ENCODE data around the gene COPRS. TPM values are rescaled to one million over a fixed set of nuclear protein-coding genes. Genes with fewer than 3 reads are reported as not detected.

Gene COPRS
- polyA plus RNA-seq, 2 donors = 18.5 to 26.8 TPM

- Histone ChIP-seq H3K36me3 (ENCODE audit: control insufficient read depth in 2 of 2, insufficient read depth in 2 of 2, low read length in 1 of 2) (peaks cover 13 to 20% of the 10 kb centered on the region in 2 donors), H3K27me3 (ENCODE audit: control insufficient read depth in 1 of 2, insufficient read depth in 2 of 2, low read length in 2 of 2) (no peaks in the 10 kb centered on the region), H3K9me3 (ENCODE audit: control insufficient read depth in 2 of 2, insufficient read depth in 1 of 2, low read depth in 1 of 2, low read length in 1 of 2) (no peaks in the 10 kb centered on the region), H3K4me1 (ENCODE audit: control insufficient read depth in 2 of 2, insufficient read depth in 2 of 2, low read length in 1 of 2) (no peaks in the 10 kb centered on the region), H3K27ac (ENCODE audit: low read depth in 2 of 2, low read length in 1 of 2) (no peak overlapping the region), H3K4me3 (ENCODE audit: low read depth in 1 of 2, low read length in 2 of 2) (no peak overlapping the region)
These were observed 19.6 kb upstream of the COPRS start for GRCh38 chr17:31878703-31879073.

- Histone ChIP-seq H3K27ac (ENCODE audit: low read depth in 2 of 2, low read length in 1 of 2) (no peak overlapping the region), H3K4me3 (ENCODE audit: low read depth in 1 of 2, low read length in 2 of 2) (no peak overlapping the region), H3K36me3 (ENCODE audit: control insufficient read depth in 2 of 2, insufficient read depth in 2 of 2, low read length in 1 of 2) (peaks cover 13 to 16% of the 10 kb centered on the region in 2 donors), H3K27me3 (ENCODE audit: control insufficient read depth in 1 of 2, insufficient read depth in 2 of 2, low read length in 2 of 2) (no peaks in the 10 kb centered on the region), H3K9me3 (ENCODE audit: control insufficient read depth in 2 of 2, insufficient read depth in 1 of 2, low read depth in 1 of 2, low read length in 1 of 2) (no peaks in the 10 kb centered on the region), H3K4me1 (ENCODE audit: control insufficient read depth in 2 of 2, insufficient read depth in 2 of 2, low read length in 1 of 2) (no peaks in the 10 kb centered on the region)
- WGBS, 2 donors = 82 to 83% methylated on average over 9 of the region's 9 CpGs
These were observed 19.1 kb upstream of the COPRS start for GRCh38 chr17:31877911-31878702.

- 81 to 82% methylated on average over 6 of the region's 6 CpGs for WGBS, 2 donors
- no peaks in the 10 kb centered on the region for H3K9me3 ChIP-seq (ENCODE audit: control insufficient read depth in 2 of 2, insufficient read depth in 1 of 2, low read depth in 1 of 2, low read length in 1 of 2)
- no peaks in the 10 kb centered on the region for H3K27me3 ChIP-seq (ENCODE audit: control insufficient read depth in 1 of 2, insufficient read depth in 2 of 2, low read length in 2 of 2)
- H3K36me3 ChIP-seq (ENCODE audit: control insufficient read depth in 2 of 2, insufficient read depth in 2 of 2, low read length in 1 of 2) = peaks cover 16% of the 10 kb centered on the region in 2 donors
- no peak overlapping the region for H3K4me3 ChIP-seq (ENCODE audit: low read depth in 1 of 2, low read length in 2 of 2)
- no peaks in the 10 kb centered on the region for H3K4me1 ChIP-seq (ENCODE audit: control insufficient read depth in 2 of 2, insufficient read depth in 2 of 2, low read length in 1 of 2)
- H3K27ac ChIP-seq (ENCODE audit: low read depth in 2 of 2, low read length in 1 of 2) = no peak overlapping the region
These were observed 18.3 kb upstream of the COPRS start for GRCh38 chr17:31877341-31877740.

- Histone ChIP-seq H3K36me3 (ENCODE audit: control insufficient read depth in 2 of 2, insufficient read depth in 2 of 2, low read length in 1 of 2) (peaks cover 13 to 14% of the 10 kb centered on the region in 2 donors), H3K27ac (ENCODE audit: low read depth in 2 of 2, low read length in 1 of 2) (no peak overlapping the region), H3K9me3 (ENCODE audit: control insufficient read depth in 2 of 2, insufficient read depth in 1 of 2, low read depth in 1 of 2, low read length in 1 of 2) (no peaks in the 10 kb centered on the region), H3K27me3 (ENCODE audit: control insufficient read depth in 1 of 2, insufficient read depth in 2 of 2, low read length in 2 of 2) (no peaks in the 10 kb centered on the region), H3K4me1 (ENCODE audit: control insufficient read depth in 2 of 2, insufficient read depth in 2 of 2, low read length in 1 of 2) (no peaks in the 10 kb centered on the region), H3K4me3 (ENCODE audit: low read depth in 1 of 2, low read length in 2 of 2) (no peak overlapping the region)
- 74 to 79% methylated on average over 2 of the region's 2 CpGs for WGBS, 2 donors
These were observed 16.0 kb upstream of the COPRS start for GRCh38 chr17:31875081-31875480.

GRCh38 chr17:31869797-31870568 is 10.9 kb upstream of the COPRS start:
- WGBS, 2 donors = 84 to 85% methylated on average over 5 of the region's 5 CpGs
- H3K27ac ChIP-seq (ENCODE audit: low read depth in 2 of 2, low read length in 1 of 2) = no peak overlapping the region
- H3K4me3 ChIP-seq (ENCODE audit: low read depth in 1 of 2, low read length in 2 of 2) = no peak overlapping the region
- no peaks in the 10 kb centered on the region for H3K27me3 ChIP-seq (ENCODE audit: control insufficient read depth in 1 of 2, insufficient read depth in 2 of 2, low read length in 2 of 2)
- peaks cover 3 to 9% of the 10 kb centered on the region in 2 donors for H3K36me3 ChIP-seq (ENCODE audit: control insufficient read depth in 2 of 2, insufficient read depth in 2 of 2, low read length in 1 of 2)
- no peaks in the 10 kb centered on the region for H3K4me1 ChIP-seq (ENCODE audit: control insufficient read depth in 2 of 2, insufficient read depth in 2 of 2, low read length in 1 of 2)
- H3K9me3 ChIP-seq (ENCODE audit: control insufficient read depth in 2 of 2, insufficient read depth in 1 of 2, low read depth in 1 of 2, low read length in 1 of 2) = no peaks in the 10 kb centered on the region

- H3K27ac ChIP-seq (ENCODE audit: low read depth in 2 of 2, low read length in 1 of 2) = no peak overlapping the region
- 100% methylated on average over 2 of the region's 2 CpGs for WGBS, 2 donors
- no peak overlapping the region for H3K4me3 ChIP-seq (ENCODE audit: low read depth in 1 of 2, low read length in 2 of 2)
- no peaks in the 10 kb centered on the region for H3K4me1 ChIP-seq (ENCODE audit: control insufficient read depth in 2 of 2, insufficient read depth in 2 of 2, low read length in 1 of 2)
- H3K9me3 ChIP-seq (ENCODE audit: control insufficient read depth in 2 of 2, insufficient read depth in 1 of 2, low read depth in 1 of 2, low read length in 1 of 2) = no peaks in the 10 kb centered on the region
- peaks cover 3 to 12% of the 10 kb centered on the region in 2 donors for H3K36me3 ChIP-seq (ENCODE audit: control insufficient read depth in 2 of 2, insufficient read depth in 2 of 2, low read length in 1 of 2)
- H3K27me3 ChIP-seq (ENCODE audit: control insufficient read depth in 1 of 2, insufficient read depth in 2 of 2, low read length in 2 of 2) = no peaks in the 10 kb centered on the region
These were observed 10.0 kb upstream of the COPRS start for GRCh38 chr17:31869031-31869430.

GRCh38 chr17:31859487-31860008 is 504 bp upstream of the COPRS start:
- Histone ChIP-seq H3K4me3 (ENCODE audit: low read depth in 1 of 2, low read length in 2 of 2) (peak overlapping the region; percentile 40 to 99), H3K4me1 (ENCODE audit: control insufficient read depth in 2 of 2, insufficient read depth in 2 of 2, low read length in 1 of 2) (peaks cover 0 to 2% of the 10 kb centered on the region in 2 donors), H3K36me3 (ENCODE audit: control insufficient read depth in 2 of 2, insufficient read depth in 2 of 2, low read length in 1 of 2) (peaks cover 0 to 1% of the 10 kb centered on the region in 2 donors)

GRCh38 chr17:31857920-31858641 is 963 bp downstream of the COPRS start:
- Histone ChIP-seq H3K4me3 (ENCODE audit: low read depth in 1 of 2, low read length in 2 of 2) (peak overlapping the region; percentile 76 to 99), H3K36me3 (ENCODE audit: control insufficient read depth in 2 of 2, insufficient read depth in 2 of 2, low read length in 1 of 2) (no peaks in the 10 kb centered on the region), H3K9me3 (ENCODE audit: control insufficient read depth in 2 of 2, insufficient read depth in 1 of 2, low read depth in 1 of 2, low read length in 1 of 2) (no peaks in the 10 kb centered on the region), H3K4me1 (ENCODE audit: control insufficient read depth in 2 of 2, insufficient read depth in 2 of 2, low read length in 1 of 2) (peaks cover 0 to 2% of the 10 kb centered on the region in 2 donors), H3K27me3 (ENCODE audit: control insufficient read depth in 1 of 2, insufficient read depth in 2 of 2, low read length in 2 of 2) (no peaks in the 10 kb centered on the region), H3K27ac (ENCODE audit: low read depth in 2 of 2, low read length in 1 of 2) (peak overlapping the region; percentile 84 to 89)
- 28 to 30% methylated on average over 13 of the region's 13 CpGs for WGBS, 2 donors

More at GRCh38 chr17:31859487-31860008, 504 bp upstream of the COPRS start:
- 15 to 18% methylated on average over 16 of the region's 16 CpGs for WGBS, 2 donors
- peak overlapping the region in 1 of 2 donors; percentile 49 for H3K27ac ChIP-seq (ENCODE audit: low read depth in 2 of 2, low read length in 1 of 2)
- H3K9me3 ChIP-seq (ENCODE audit: control insufficient read depth in 2 of 2, insufficient read depth in 1 of 2, low read depth in 1 of 2, low read length in 1 of 2) = no peaks in the 10 kb centered on the region
- no peaks in the 10 kb centered on the region for H3K27me3 ChIP-seq (ENCODE audit: control insufficient read depth in 1 of 2, insufficient read depth in 2 of 2, low read length in 2 of 2)

GRCh38 chr17:31856750-31857149 is 2.3 kb downstream of the COPRS start:
- Histone ChIP-seq H3K9me3 (ENCODE audit: control insufficient read depth in 2 of 2, insufficient read depth in 1 of 2, low read depth in 1 of 2, low read length in 1 of 2) (no peaks in the 10 kb centered on the region), H3K36me3 (ENCODE audit: control insufficient read depth in 2 of 2, insufficient read depth in 2 of 2, low read length in 1 of 2) (peaks cover 3 to 4% of the 10 kb centered on the region in 2 donors), H3K27ac (ENCODE audit: low read depth in 2 of 2, low read length in 1 of 2) (no peak overlapping the region), H3K27me3 (ENCODE audit: control insufficient read depth in 1 of 2, insufficient read depth in 2 of 2, low read length in 2 of 2) (no peaks in the 10 kb centered on the region), H3K4me3 (ENCODE audit: low read depth in 1 of 2, low read length in 2 of 2) (no peak overlapping the region), H3K4me1 (ENCODE audit: control insufficient read depth in 2 of 2, insufficient read depth in 2 of 2, low read length in 1 of 2) (peaks cover 0 to 2% of the 10 kb centered on the region in 2 donors)
- 92% methylated on average over 4 of the region's 4 CpGs for WGBS, 2 donors
